IPS-15b (cell line): ENCODE data around the gene WDR83.
"Not testable (repeated sequence)": the region's sequence is repeated elsewhere in the genome, so short reads cannot be mapped to it uniquely, and the experiment has no call there.

Source experiments
- H3K27me3 ChIP-seq: one replicate; pipeline ENCODE4 v1.6.1; 2013; ENCODE audit warnings: low read length; ENCODE audit not compliant: control insufficient read depth, insufficient read depth
- H3K36me3 ChIP-seq: one replicate; pipeline ENCODE4 v1.6.1; 2013; ENCODE audit warnings: low read length; ENCODE audit not compliant: control insufficient read depth, insufficient read depth
- H3K4me1 ChIP-seq: one replicate; pipeline ENCODE4 v1.6.1; 2013; ENCODE audit warnings: mild to moderate bottlenecking, low read length; ENCODE audit not compliant: control insufficient read depth, insufficient read depth
- H3K4me3 ChIP-seq: one replicate; pipeline ENCODE4 v1.5.1; 2013; ENCODE audit warnings: low read depth, low read length
- H3K9ac ChIP-seq: one replicate; pipeline ENCODE4 v1.6.1; 2013; ENCODE audit warnings: low read depth, mild to moderate bottlenecking, low read length
- H3K9me3 ChIP-seq: one replicate; pipeline ENCODE4 v1.6.1; 2013; ENCODE audit warnings: mild to moderate bottlenecking, low read length; ENCODE audit not compliant: control insufficient read depth, insufficient read depth

The WDR83 gene

DNA sequence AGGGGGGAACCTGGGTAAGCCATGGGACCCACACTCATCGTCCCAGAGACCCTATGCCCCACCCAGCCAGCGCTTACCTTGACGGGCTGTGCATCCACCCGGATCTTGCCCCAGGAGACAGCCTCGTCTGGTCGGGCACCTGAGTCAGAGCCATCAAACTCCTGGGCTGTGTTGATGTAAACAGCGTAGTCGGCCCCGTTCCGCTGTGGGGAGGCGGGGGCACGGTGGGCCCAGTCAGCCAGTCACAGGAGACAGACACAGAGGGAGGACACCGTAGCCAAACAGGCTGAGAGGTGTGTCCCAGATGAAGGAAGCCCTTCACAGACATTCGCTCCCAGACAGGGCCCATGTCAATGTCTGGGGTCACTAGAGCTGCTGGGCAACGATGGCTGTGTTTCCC is 9.3 kb downstream of the WDR83 start:
- no peaks in the 10 kb centered on the region for H3K27me3 ChIP-seq
- H3K9ac ChIP-seq: no peak overlapping the region
- no peaks in the 10 kb centered on the region for H3K9me3 ChIP-seq
- H3K4me3 ChIP-seq: no peak overlapping the region
- H3K4me1 ChIP-seq: no peaks in the 10 kb centered on the region
- peaks cover 51% of the 10 kb centered on the region for H3K36me3 ChIP-seq

DNA sequence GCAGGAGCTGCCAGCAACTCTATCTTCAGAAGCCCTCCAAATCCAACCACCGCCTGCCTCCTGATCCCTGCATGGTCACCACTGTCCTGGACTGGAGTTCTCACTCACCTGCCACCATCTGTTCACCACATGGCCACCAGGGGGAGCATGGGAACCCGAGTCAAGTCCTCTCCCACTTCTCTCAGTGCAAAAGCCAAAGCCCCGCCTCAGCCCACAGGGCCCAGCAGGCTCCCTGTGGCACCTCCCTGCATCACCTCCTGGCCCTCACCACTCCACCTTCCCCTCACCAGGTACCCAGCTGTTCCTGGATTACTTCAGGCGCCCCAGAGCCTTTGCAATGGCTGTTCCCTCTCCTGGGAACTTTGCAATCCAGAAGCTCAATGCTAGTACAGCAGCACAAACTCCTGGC is 9.8 kb downstream of the WDR83 start:
- no peak overlapping the region for H3K4me3 ChIP-seq
- no peaks in the 10 kb centered on the region for H3K27me3 ChIP-seq
- H3K36me3 ChIP-seq: peaks cover 51% of the 10 kb centered on the region
- H3K9ac ChIP-seq: no peak overlapping the region
- no peaks in the 10 kb centered on the region for H3K9me3 ChIP-seq
- H3K4me1 ChIP-seq: no peaks in the 10 kb centered on the region

- Histone ChIP-seq H3K27me3 (no peaks in the 10 kb centered on the region), H3K9me3 (no peaks in the 10 kb centered on the region), H3K36me3 (peaks cover 51% of the 10 kb centered on the region), H3K9ac (no peak overlapping the region), H3K4me1 (no peaks in the 10 kb centered on the region), H3K4me3 (no peak overlapping the region)
Measured at GRCh38 chr19:12676928-12677327, 10.3 kb downstream of the WDR83 start.

- peaks cover 45% of the 10 kb centered on the region for H3K36me3 ChIP-seq
- not testable (repeated sequence) for H3K4me3 ChIP-seq, H3K27me3 ChIP-seq, H3K9me3 ChIP-seq, H3K9ac ChIP-seq, H3K4me1 ChIP-seq
Measured at GRCh38 chr19:12678039-12678438, 11.4 kb downstream of the WDR83 start.

GRCh38 chr19:12680034-12680433 is 13.4 kb downstream of the WDR83 start:
- H3K4me1 ChIP-seq: no peaks in the 10 kb centered on the region
- H3K27me3 ChIP-seq: no peaks in the 10 kb centered on the region
- H3K4me3 ChIP-seq: no peak overlapping the region
- H3K36me3 ChIP-seq: peaks cover 33% of the 10 kb centered on the region
- H3K9me3 ChIP-seq: no peaks in the 10 kb centered on the region
- no peak overlapping the region for H3K9ac ChIP-seq

GRCh38 chr19:12681074-12681987 is 14.7 kb downstream of the WDR83 start, which contains the start of gene DHPS:
DHPS (minus strand) TSS chr19:12681880; CDS start chr19:12681766, 114 bp downstream.
- H3K4me1 ChIP-seq: no peaks in the 10 kb centered on the region
- H3K27me3 ChIP-seq: no peaks in the 10 kb centered on the region
- H3K36me3 ChIP-seq: peaks cover 20% of the 10 kb centered on the region
- H3K9ac ChIP-seq: peak within 1 kb of the TSS; percentile 98
- peak within 1 kb of the TSS; percentile 100 for H3K4me3 ChIP-seq
- no peaks in the 10 kb centered on the region for H3K9me3 ChIP-seq

- no peaks in the 10 kb centered on the region for H3K4me1 ChIP-seq
- no peaks in the 10 kb centered on the region for H3K27me3 ChIP-seq
- H3K36me3 ChIP-seq: peaks cover 9% of the 10 kb centered on the region
- H3K4me3 ChIP-seq: no peak overlapping the region
- H3K9me3 ChIP-seq: no peaks in the 10 kb centered on the region
- no peak overlapping the region for H3K9ac ChIP-seq
Measured at GRCh38 chr19:12685831-12686230, 19.2 kb downstream of the WDR83 start.

DNA sequence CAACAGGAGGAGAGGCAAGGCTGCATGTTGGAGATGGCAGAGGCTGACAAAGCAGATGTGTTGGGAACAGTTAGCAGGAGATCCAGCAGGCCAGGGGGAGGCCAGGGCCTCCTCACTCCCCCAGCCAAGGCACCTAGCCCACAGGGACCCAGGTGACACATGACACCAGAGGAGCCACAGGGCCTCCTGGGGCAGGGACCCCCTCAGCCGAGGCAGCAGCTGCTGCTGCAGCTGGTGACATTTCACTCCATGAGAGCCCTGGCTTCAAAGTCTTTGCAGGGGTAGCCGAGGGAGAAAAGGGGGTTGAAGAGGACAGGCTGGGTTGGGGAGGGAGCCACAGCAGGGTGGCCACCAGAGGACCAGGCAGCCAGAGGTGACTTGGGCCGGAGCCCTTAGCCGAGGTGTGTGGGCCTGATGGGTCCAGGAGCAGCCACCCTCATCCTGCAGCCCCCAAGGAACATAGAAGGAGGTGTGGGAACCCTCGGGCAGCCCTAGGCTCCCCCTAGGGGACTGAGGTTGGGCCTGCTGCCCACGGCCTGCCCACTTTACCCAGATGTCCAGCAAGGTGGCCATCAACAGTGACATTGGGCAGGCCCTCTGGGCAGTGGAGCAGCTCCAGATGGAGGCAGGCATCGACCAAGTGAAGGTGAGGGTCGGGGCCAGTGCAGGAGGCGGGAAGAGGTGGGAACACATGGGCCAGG is 21.0 kb downstream of the WDR83 start, which contains the start of gene GNG14:
Gene GNG14 (plus strand): TSS at position 503 of the 701 bp plus-strand sequence. CDS start 51 bp downstream, at position 554.
- Histone ChIP-seq H3K36me3 (peaks cover 9% of the 10 kb centered on the region), H3K27me3 (no peaks in the 10 kb centered on the region), H3K4me3 (no peak within 1 kb of the TSS), H3K9ac (no peak within 1 kb of the TSS), H3K9me3 (no peaks in the 10 kb centered on the region), H3K4me1 (no peaks in the 10 kb centered on the region)

DNA sequence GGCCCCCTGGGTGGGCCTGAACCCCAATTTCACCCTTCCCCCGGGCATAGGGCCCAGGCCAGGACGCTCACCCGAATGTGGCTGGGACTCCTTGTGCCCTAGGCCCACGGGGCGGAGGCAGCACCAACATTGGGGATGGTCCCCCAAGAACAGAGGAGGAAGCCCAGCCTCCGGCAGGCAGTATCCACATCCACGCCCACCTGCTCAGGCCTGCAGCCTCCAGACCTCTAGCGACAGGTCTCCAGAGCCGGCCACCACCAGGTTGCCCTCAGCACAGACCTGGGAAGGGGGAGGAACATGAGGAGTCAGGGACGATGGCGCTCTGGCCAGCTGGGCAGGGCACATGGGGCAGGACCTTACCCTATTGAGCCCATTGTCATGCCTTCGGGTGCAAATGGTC is 22.4 kb downstream of the WDR83 start:
- Histone ChIP-seq H3K4me3 (no peak overlapping the region), H3K27me3 (no peaks in the 10 kb centered on the region), H3K4me1 (no peaks in the 10 kb centered on the region), H3K9me3 (no peaks in the 10 kb centered on the region), H3K9ac (no peak overlapping the region), H3K36me3 (peaks cover 9% of the 10 kb centered on the region)

- Histone ChIP-seq H3K4me1 (no peaks in the 10 kb centered on the region), H3K9ac (no peak overlapping the region), H3K4me3 (no peak overlapping the region)
Measured at GRCh38 chr19:12689581-12690216, 23.1 kb downstream of the WDR83 start.

GRCh38 chr19:12692960-12693359 is 26.4 kb downstream of the WDR83 start:
- H3K4me3 ChIP-seq: no peak overlapping the region
- no peaks in the 10 kb centered on the region for H3K4me1 ChIP-seq
- no peak overlapping the region for H3K9ac ChIP-seq

More at GRCh38 chr19:12689581-12690216, 23.1 kb downstream of the WDR83 start:
- Histone ChIP-seq H3K36me3 (peaks cover 9% of the 10 kb centered on the region), H3K9me3 (no peaks in the 10 kb centered on the region), H3K27me3 (no peaks in the 10 kb centered on the region)

More at GRCh38 chr19:12692960-12693359, 26.4 kb downstream of the WDR83 start:
- H3K27me3 ChIP-seq: no peaks in the 10 kb centered on the region
- H3K36me3 ChIP-seq: peaks cover 9% of the 10 kb centered on the region
- no peaks in the 10 kb centered on the region for H3K9me3 ChIP-seq
